ENCODE results near the gene KMO. TPM values are rescaled to one million over a fixed set of nuclear protein-coding genes. Genes with fewer than 3 reads are reported as not detected.

The KMO gene
- total RNA-seq, 1 experiment from 2014 or later: not detected

DNA sequence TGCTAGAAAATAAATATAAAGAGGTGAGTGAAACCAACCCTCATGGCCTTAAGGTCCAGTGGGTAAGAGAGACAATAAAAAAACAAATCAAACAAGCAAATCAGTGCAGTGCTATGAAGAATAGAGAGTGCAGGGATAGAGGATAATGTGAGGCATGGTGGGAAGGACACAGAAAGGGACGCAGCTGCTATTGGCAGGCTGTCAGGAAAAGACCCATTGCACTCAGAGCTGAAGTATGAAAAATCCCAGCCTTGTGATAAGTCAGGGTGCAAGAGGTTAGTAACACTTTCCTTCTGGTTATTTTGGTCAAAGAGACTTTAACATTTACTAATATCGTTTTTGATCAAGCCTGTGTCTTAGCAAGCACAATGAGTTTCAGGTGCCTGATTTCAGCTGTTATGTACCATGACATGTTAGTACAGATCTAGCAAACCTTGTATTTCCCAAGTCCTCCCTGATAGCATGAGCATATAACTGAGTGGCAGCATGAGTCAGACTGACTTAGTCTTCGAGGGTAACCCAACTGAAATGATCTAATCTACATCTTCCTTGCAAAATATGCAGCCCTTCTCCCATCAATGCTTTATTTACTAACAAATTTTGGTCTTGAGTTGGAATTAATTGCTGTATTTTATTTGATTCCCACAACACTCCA, 76.3 kb downstream of the KMO start:
- Mint-ChIP-seq H3K4me1 (no peaks in the 10 kb centered on the region), H3K4me3 (no peak overlapping the region), H3K36me3 (ENCODE audit: insufficient read depth in 1 of 3, low read depth in 3 of 3) (no peaks in the 10 kb centered on the region; a peak in 1 of 7 replicates), H3K27ac (no peak overlapping the region), H3K27me3 (ENCODE audit: low read depth) (no peaks in the 10 kb centered on the region), H3K9me3 (no peaks in the 10 kb centered on the region; a peak in 1 of 5 replicates)
- Histone ChIP-seq H3K23me2 (ENCODE audit: insufficient read length, low read depth, low read length, poor library complexity, severe bottlenecking) (no peaks in the 10 kb centered on the region), H2BK12ac (ENCODE audit: insufficient read length, low read depth, low read length) (no peak overlapping the region), H3K9ac (ENCODE audit: extremely low read depth, insufficient read length, low read length) (no peak overlapping the region), H2AFZ (ENCODE audit: low read length) (no peak overlapping the region), H3T11ph (ENCODE audit: low read length) (no peak overlapping the region), H4K5ac (ENCODE audit: insufficient read length, low read depth, low read length) (no peak overlapping the region), H3K79me1 (ENCODE audit: insufficient read depth, low read depth, low read length, poor library complexity, severe bottlenecking) (no peaks in the 10 kb centered on the region), H3K18ac (ENCODE audit: insufficient read length, low read depth, low read length) (no peak overlapping the region), H4K20me1 (ENCODE audit: control insufficient read depth, insufficient read depth, insufficient read length) (no peaks in the 10 kb centered on the region), H3K27me3 (ENCODE audit: insufficient read depth, low read length) (no peaks in the 10 kb centered on the region), H4K91ac (ENCODE audit: insufficient read length, low read depth, low read length) (no peak overlapping the region), H2AK5ac (ENCODE audit: insufficient read length, low read length) (no peak overlapping the region), H3K79me2 (ENCODE audit: insufficient read depth, low read length) (no peaks in the 10 kb centered on the region), H3K4ac (ENCODE audit: low read depth, low read length) (no peak overlapping the region), H3K23ac (ENCODE audit: insufficient read length, low read depth, low read length) (no peak overlapping the region), H3K4me1 (ENCODE audit: insufficient read depth, low read length) (no peaks in the 10 kb centered on the region), H4K8ac (replicated peaks; ENCODE audit: insufficient read length, low read depth, low read length) (no peak overlapping the region), H3K9me3 (ENCODE audit: control insufficient read depth, low read depth, low read length) (no peaks in the 10 kb centered on the region), H3K56ac (ENCODE audit: insufficient read length, low read depth, low read length) (no peak overlapping the region), H2BK120ac (ENCODE audit: low read depth, low read length, poor library complexity, severe bottlenecking) (no peak overlapping the region), H3K14ac (ENCODE audit: insufficient read depth, low read length) (no peak overlapping the region), H3K27ac (ENCODE audit: insufficient read length, low read depth, low read length) (no peak overlapping the region), H2BK5ac (ENCODE audit: insufficient read length, low read length) (no peak overlapping the region), H3K4me2 (ENCODE audit: insufficient read depth, insufficient read length, low read length) (no peak overlapping the region), H2BK15ac (ENCODE audit: low read depth, low read length) (no peak overlapping the region), H2BK20ac (ENCODE audit: low read depth, low read length, poor library complexity, severe bottlenecking) (no peak overlapping the region)
- TF ChIP-seq, protein P1, sequence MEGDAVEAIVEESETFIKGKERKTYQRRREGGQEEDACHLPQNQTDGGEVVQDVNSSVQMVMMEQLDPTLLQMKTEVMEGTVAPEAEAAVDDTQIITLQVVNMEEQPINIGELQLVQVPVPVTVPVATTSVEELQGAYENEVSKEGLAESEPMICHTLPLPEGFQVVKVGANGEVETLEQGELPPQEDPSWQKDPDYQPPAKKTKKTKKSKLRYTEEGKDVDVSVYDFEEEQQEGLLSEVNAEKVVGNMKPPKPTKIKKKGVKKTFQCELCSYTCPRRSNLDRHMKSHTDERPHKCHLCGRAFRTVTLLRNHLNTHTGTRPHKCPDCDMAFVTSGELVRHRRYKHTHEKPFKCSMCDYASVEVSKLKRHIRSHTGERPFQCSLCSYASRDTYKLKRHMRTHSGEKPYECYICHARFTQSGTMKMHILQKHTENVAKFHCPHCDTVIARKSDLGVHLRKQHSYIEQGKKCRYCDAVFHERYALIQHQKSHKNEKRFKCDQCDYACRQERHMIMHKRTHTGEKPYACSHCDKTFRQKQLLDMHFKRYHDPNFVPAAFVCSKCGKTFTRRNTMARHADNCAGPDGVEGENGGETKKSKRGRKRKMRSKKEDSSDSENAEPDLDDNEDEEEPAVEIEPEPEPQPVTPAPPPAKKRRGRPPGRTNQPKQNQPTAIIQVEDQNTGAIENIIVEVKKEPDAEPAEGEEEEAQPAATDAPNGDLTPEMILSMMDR (conservative IDR thresholded peaks at IDR 0.05): no peak
- DNase-seq: no peak
- no CpG with 5 or more reads among the region's 3 CpGs for WGBS (ENCODE audit: extremely low coverage, insufficient read length, low lambda C conversion rate)
